AG04449 (cell line): Measurements from ENCODE around the gene CACNB3.

Experiments used
- CTCF ChIA-PET: fragments of 350-600 bp; formaldehyde crosslinking; extraction: SDS; loops from one replicate; lab custom pipeline; 2021; ENCODE audit warnings: antibody characterized with exemption; lab: Yijun Ruan, JAX
- POLR2A ChIA-PET: fragments of 400-600, 350-600 bp; formaldehyde crosslinking; extraction: SDS; loops from one replicate; lab custom pipeline; 2020; ENCODE audit warnings: antibody characterized with exemption, inconsistent platforms; lab: Yijun Ruan, JAX
- DNase-seq: peaks from one replicate; pipeline ENCODE4 v3.0.0-alpha.2; 2010; ENCODE audit warnings: low read depth, low spot score
- H3K4me3 ChIP-seq: 2 replicates; pipeline ENCODE4 v1.5.1; 2011; ENCODE audit warnings: low read depth, mild to moderate bottlenecking, control low read depth, low read length
- TF ChIP-seq, protein P1 (sequence below): IDR thresholded peaks from one replicate; pipeline ENCODE4 v1.5.1; 2011; ENCODE audit warnings: mild to moderate bottlenecking, moderate library complexity, low read length, control low read depth, inconsistent platforms; ENCODE audit not compliant: insufficient read depth; ENCODE audit errors: missing control alignments

Gene CACNB3

DNA sequence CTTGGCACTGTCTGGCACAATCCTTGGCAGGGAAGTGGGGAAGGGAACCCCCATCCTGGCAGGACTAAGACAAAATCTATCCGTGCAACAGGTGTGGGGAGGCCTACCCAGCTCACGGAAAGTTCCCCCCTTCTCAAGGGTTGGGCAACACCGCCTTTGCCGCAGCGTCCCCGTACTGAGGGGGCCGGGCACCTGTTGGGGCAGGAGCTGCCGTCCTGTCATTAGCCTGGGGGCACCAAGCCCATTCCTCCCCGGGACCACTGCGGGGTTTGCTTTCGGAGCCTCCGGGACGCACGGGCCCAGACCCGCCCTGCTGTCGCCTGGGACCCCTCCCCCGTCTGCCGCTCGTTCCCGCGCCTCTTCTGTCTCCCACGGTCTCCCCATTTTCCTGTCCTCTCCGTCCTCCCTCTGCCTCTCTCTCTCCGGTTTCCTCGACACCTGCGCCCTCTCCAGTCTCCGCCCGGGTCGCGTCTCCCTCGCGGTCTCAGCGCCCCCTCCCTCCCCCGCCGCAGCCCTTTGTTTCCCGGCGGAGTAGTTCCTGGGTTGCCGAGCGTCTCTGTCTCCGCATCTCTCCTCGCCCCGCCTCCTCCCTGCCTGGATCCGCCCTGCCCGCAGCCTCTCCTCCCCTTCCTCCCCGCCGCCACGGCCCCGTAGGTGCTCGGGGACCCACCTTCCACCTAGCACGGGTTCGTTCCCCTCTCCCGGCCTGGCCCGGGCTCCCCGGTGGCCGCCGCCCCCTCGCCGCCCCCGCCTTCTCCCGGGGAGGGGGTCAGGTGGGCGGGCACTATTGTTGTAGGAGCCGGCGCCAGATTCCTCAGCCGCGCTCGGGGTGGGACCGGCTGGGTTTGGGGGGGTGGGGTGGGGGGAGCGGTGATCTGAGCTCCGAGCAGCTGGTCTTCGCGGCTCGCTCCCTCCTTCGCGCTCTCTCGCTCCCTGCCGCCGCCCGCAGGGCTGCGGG is at the start of gene CACNB3:
CACNB3 (plus strand) TSS at position 624 of the 958 bp plus-strand sequence. CDS start 434 bp downstream, outside the sequence.
- ChIA-PET POLR2A (no interaction called here), CTCF (interaction anchor here (1.1 to 8.6 kb wide), 7 partner anchors 10 to 276 kb away, joined by 3 to 147 read pairs (median 8); partner anchors contain the start of gene DDX23)
- peak within 1 kb of the TSS; percentile 70 for H3K4me3 ChIP-seq
- TF ChIP-seq, protein P1, sequence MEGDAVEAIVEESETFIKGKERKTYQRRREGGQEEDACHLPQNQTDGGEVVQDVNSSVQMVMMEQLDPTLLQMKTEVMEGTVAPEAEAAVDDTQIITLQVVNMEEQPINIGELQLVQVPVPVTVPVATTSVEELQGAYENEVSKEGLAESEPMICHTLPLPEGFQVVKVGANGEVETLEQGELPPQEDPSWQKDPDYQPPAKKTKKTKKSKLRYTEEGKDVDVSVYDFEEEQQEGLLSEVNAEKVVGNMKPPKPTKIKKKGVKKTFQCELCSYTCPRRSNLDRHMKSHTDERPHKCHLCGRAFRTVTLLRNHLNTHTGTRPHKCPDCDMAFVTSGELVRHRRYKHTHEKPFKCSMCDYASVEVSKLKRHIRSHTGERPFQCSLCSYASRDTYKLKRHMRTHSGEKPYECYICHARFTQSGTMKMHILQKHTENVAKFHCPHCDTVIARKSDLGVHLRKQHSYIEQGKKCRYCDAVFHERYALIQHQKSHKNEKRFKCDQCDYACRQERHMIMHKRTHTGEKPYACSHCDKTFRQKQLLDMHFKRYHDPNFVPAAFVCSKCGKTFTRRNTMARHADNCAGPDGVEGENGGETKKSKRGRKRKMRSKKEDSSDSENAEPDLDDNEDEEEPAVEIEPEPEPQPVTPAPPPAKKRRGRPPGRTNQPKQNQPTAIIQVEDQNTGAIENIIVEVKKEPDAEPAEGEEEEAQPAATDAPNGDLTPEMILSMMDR: no peak
- DNase-seq: no peak

- no peak overlapping the region for H3K4me3 ChIP-seq
- ChIA-PET CTCF (interaction anchor here (0.7 to 1.6 kb wide), 6 partner anchors 10 to 46 kb away, joined by 3 to 6 read pairs (median 4); no protein-coding TSS in a partner anchor), POLR2A (no interaction called here)
- no peak for DNase-seq
- TF ChIP-seq, protein P1: no peak
These were observed 49.6 kb upstream of the CACNB3 start for GRCh38 chr12:48768736-48769135.

DNA sequence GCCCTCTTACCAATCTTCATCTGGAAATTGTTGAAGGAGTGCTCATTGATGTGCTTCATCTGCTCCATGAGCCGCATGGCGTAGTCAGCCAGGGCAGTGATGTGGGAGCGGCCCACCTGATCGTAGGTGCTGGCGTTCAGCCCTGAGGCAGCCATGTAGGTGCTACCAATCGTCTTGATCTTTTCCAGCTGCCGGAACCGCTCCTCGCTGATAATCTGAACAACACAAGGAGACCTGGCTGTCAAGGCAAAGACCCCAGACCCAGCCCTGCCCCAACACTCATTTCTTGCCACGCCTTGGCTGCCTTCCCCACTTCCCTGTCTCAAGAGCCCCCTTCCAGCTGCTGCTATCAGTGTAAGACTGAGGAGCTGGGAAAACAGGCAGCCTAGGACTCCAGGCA is 47.5 kb upstream of the CACNB3 start:
- POLR2A ChIA-PET: no interaction called here
- no peak for DNase-seq
- CTCF ChIA-PET: interaction anchor here (1.1 to 2.2 kb wide), 3 partner anchors 9 to 25 kb away, joined by 3 to 11 read pairs (median 6); no protein-coding TSS in a partner anchor
- TF ChIP-seq, protein P1: no peak
- no peak overlapping the region for H3K4me3 ChIP-seq

GRCh38 chr12:48771588-48772112 is 46.6 kb upstream of the CACNB3 start:
- TF ChIP-seq, protein P1: no peak
- CTCF ChIA-PET: interaction anchor here (1.9 to 2.2 kb wide), 2 partner anchors 18 to 24 kb away, joined by 6 to 11 read pairs; no protein-coding TSS in a partner anchor
- POLR2A ChIA-PET: no interaction called here
- DNase-seq: no peak
- no peak overlapping the region for H3K4me3 ChIP-seq

- no peak overlapping the region for H3K4me3 ChIP-seq
- DNase-seq: no peak
- ChIA-PET POLR2A (no interaction called here), CTCF (interaction anchor here (0.9 to 1.6 kb wide), 5 partner anchors 10 to 41 kb away, joined by 3 to 8 read pairs (median 4); no protein-coding TSS in a partner anchor)
- TF ChIP-seq, protein P1: no peak
These were observed 44.6 kb upstream of the CACNB3 start for GRCh38 chr12:48773686-48774085.
